Bronchial epithelial cell (primary cell): Measurements from ENCODE around the gene ADGRL4. TPM values are rescaled to one million over a fixed set of nuclear protein-coding genes. Genes with fewer than 3 reads are reported as not detected.

Source experiments
- DNase-seq: peaks from one replicate; pipeline ENCODE4 v3.0.0-alpha.2; 2010; ENCODE audit warnings: low read depth
- FAIRE-seq: peaks from 2 replicates; lab custom pipeline; 2011; peaks lifted over from hg19 to GRCh38; lab: Jason Lieb, UNC
- H3K27me3 ChIP-seq: 2 replicates; pipeline ENCODE4 v1.5.1; 2011; ENCODE audit warnings: low read length; ENCODE audit not compliant: control insufficient read depth, insufficient read depth
- H3K36me3 ChIP-seq: 2 replicates; pipeline ENCODE4 v1.5.1; 2011; ENCODE audit warnings: low read length; ENCODE audit not compliant: control insufficient read depth, insufficient read depth
- H3K4me3 ChIP-seq: 2 replicates; pipeline ENCODE4 v1.5.1; 2011; ENCODE audit warnings: mild to moderate bottlenecking, low read depth, low read length, control low read depth
- total RNA-seq: library from RNA; depleted of rRNA; stranded (reverse); fragments of >200 nt; gene quantifications from 2 replicates; pipeline ENCODE4 v1.2.1, GENCODE V29; 2014
- TF ChIP-seq, protein P1 (sequence below): IDR thresholded peaks from 2 replicates; pipeline ENCODE4 v1.5.1; 2011; ENCODE audit warnings: mild to moderate bottlenecking, moderate library complexity, low read length, control low read depth, inconsistent platforms; ENCODE audit not compliant: insufficient read depth, severe bottlenecking

The ADGRL4 gene
- total RNA-seq, 1 donor from 2014 or later = not detected

DNA sequence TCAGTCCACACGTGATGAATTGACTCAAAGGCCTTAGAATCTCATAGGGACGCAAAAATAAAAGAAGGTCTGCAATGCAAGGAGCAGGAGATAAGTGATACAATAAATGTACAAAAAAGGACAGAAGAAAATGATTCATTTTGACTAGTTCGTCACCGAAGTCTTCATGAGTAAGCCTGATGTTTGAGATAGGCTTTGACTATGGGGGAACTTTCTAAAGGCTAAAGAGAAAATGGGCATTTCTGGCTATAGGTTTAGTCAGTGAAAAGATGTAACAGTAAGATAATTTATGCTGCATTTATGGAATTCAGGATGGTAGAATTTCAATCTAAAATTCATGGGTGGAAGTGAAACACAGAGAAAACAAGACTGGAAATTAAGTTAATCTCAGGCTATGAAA, 163.0 kb downstream of the ADGRL4 start:
- H3K36me3 ChIP-seq = no peaks in the 10 kb centered on the region
- TF ChIP-seq, protein P1, sequence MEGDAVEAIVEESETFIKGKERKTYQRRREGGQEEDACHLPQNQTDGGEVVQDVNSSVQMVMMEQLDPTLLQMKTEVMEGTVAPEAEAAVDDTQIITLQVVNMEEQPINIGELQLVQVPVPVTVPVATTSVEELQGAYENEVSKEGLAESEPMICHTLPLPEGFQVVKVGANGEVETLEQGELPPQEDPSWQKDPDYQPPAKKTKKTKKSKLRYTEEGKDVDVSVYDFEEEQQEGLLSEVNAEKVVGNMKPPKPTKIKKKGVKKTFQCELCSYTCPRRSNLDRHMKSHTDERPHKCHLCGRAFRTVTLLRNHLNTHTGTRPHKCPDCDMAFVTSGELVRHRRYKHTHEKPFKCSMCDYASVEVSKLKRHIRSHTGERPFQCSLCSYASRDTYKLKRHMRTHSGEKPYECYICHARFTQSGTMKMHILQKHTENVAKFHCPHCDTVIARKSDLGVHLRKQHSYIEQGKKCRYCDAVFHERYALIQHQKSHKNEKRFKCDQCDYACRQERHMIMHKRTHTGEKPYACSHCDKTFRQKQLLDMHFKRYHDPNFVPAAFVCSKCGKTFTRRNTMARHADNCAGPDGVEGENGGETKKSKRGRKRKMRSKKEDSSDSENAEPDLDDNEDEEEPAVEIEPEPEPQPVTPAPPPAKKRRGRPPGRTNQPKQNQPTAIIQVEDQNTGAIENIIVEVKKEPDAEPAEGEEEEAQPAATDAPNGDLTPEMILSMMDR = no peak
- FAIRE-seq = no peak

DNA sequence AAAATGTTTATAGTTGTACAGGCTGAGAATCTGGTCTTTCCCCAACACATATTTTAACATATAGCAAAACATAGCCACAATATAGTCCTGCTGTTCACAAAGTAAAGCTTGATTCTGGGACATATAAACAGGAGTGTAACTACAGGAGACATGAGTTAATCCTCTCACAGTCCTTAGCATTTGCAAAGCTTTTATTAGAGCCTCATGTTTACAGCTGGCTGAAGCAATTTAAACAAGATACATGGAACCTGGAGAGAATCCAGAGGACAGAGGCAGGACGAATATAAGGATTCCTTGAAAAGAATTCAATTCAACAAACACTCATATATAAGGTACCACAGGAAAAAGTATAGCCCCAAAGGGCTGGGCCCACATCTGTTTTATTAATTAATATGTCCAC, 163.4 kb downstream of the ADGRL4 start:
- TF ChIP-seq, protein P1 = no peak
- DNase-seq (no peak), FAIRE-seq (no peak)
- Histone ChIP-seq H3K27me3 (no peaks in the 10 kb centered on the region), H3K4me3 (no peak overlapping the region), H3K36me3 (no peaks in the 10 kb centered on the region)

More for the DNA sequence above, 163.0 kb downstream of the ADGRL4 start:
- no peak overlapping the region for H3K4me3 ChIP-seq
- DNase-seq = no peak
- H3K27me3 ChIP-seq = no peaks in the 10 kb centered on the region

DNA sequence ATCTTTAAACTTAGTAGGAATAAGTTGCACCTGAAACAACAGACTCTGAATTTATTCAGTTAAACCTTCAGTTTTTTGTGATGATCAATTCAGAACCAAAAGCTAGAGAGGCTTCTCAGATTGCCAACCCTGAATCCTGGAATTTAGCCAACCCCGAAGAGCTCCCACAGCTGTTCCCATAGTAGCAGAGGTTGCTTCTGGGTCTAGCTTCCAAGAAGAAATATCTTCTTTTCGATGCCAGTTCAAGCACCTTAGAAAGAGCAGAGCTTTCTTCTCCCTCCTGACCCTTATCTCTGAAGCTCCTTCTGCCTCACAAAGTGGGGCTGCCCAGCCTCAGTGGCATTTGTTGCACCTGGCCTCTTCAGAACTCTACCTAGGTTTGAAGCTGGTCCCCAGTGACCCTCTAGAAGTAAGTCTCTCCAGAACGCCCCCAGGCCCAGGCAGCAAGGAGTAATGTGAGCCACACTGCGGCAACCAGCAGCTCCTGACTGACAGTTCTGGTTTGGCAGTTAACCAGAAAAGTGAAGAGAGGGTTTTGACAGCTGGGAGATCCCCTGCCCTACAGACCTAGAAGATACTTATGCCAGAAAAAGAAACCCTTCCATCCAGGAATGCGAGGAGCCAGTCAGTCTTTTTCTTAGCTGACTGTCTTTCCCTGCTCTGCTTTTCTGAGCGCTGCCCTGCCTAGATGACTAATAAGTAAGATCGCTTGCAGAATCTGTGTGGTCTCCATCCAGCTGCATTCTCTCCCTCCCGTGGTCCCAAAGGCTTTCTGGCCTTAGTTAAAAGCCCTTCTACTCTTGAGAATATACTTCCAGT, 165.9 kb downstream of the ADGRL4 start:
- H3K27me3 ChIP-seq = no peaks in the 10 kb centered on the region
- DNase-seq (peak; percentile 40), FAIRE-seq (no peak)
- TF ChIP-seq, protein P1 = no peak
- no peaks in the 10 kb centered on the region for H3K36me3 ChIP-seq
- H3K4me3 ChIP-seq = no peak overlapping the region
